GM23338 (cell line): Measurements from ENCODE around the gene SMCR8.

Experiments
- CREB1 ChIP-seq: fragments of 250-450 bp; sonication (Bioruptor Pico); IDR thresholded peaks from 2 replicates; pipeline ENCODE4 v1.5.0; 2020; ENCODE audit warnings: low read depth, mild to moderate bottlenecking, moderate library complexity
- EZH2 ChIP-seq: fragments of 200-600 bp; sonication (generic); IDR thresholded peaks from one replicate; pipeline ENCODE4 v1.8.0; 2017; ENCODE audit warnings: antibody characterized with exemption, mild to moderate bottlenecking, low read depth; ENCODE audit not compliant: unreplicated experiment
- EZH2phosphoT487 ChIP-seq: fragments of 200-600 bp; sonication (generic); IDR thresholded peaks from one replicate; pipeline ENCODE4 v1.8.1; 2018; ENCODE audit warnings: antibody characterized with exemption; ENCODE audit not compliant: unreplicated experiment
- NANOG ChIP-seq: IDR thresholded peaks from 2 replicates; pipeline ENCODE4 v1.6.1; 2016; ENCODE audit warnings: antibody characterized with exemption, borderline replicate concordance
- POLR2AphosphoS5 ChIP-seq: IDR thresholded peaks from 2 replicates; pipeline ENCODE4 v1.6.1; 2016; ENCODE audit warnings: antibody characterized with exemption, low read depth
- STAT1 ChIP-seq: IDR thresholded peaks from one replicate; pipeline ENCODE4 v1.6.1; 2016; ENCODE audit warnings: antibody characterized with exemption; ENCODE audit not compliant: unreplicated experiment
- TF ChIP-seq, protein P1 (sequence below): IDR thresholded peaks from one replicate; pipeline ENCODE4 v1.6.1; 2018; ENCODE audit warnings: antibody characterized with exemption; ENCODE audit not compliant: unreplicated experiment
- TF ChIP-seq, protein P2 (sequence below), 2 experiments: fragments of 200-600 bp in 1 of 2; sonication (generic) in 1 of 2; conservative IDR thresholded peaks; 2 replicates each; pipeline versions ENCODE4 v1.5.1 to v1.6.1; 2016 to 2017; ENCODE audit warnings: antibody characterized with exemption in 2 of 2, low read depth in 2 of 2, mild to moderate bottlenecking in 2 of 2, moderate library complexity in 1 of 2
- TF ChIP-seq, protein P3 (sequence below): fragments of 250-450 bp; sonication (Bioruptor Pico); IDR thresholded peaks from 2 replicates; pipeline ENCODE4 v1.5.0; 2020; ENCODE audit warnings: mild to moderate bottlenecking, moderate library complexity

DNA sequence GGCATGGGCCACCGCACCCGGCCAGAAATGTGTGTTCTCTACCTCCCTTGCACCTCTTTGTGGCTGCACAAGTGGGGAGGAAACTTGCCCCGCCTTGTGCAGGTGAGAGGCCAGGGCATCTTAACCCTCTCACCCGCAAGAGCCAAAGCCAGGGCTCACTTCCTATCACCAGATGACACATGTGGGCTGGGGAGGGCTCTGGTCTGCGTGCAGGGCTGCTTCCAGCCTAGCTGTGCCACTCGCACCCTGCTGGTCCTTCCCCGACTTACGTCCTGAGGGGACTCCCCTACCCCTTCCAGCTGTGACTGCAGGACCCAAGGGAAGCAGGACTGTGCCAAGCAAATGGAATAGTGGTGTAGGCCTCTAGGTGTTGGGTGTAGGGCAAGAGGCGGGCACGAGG, 47.7 kb upstream of the SMCR8 start:
- TF ChIP-seq, protein P1, sequence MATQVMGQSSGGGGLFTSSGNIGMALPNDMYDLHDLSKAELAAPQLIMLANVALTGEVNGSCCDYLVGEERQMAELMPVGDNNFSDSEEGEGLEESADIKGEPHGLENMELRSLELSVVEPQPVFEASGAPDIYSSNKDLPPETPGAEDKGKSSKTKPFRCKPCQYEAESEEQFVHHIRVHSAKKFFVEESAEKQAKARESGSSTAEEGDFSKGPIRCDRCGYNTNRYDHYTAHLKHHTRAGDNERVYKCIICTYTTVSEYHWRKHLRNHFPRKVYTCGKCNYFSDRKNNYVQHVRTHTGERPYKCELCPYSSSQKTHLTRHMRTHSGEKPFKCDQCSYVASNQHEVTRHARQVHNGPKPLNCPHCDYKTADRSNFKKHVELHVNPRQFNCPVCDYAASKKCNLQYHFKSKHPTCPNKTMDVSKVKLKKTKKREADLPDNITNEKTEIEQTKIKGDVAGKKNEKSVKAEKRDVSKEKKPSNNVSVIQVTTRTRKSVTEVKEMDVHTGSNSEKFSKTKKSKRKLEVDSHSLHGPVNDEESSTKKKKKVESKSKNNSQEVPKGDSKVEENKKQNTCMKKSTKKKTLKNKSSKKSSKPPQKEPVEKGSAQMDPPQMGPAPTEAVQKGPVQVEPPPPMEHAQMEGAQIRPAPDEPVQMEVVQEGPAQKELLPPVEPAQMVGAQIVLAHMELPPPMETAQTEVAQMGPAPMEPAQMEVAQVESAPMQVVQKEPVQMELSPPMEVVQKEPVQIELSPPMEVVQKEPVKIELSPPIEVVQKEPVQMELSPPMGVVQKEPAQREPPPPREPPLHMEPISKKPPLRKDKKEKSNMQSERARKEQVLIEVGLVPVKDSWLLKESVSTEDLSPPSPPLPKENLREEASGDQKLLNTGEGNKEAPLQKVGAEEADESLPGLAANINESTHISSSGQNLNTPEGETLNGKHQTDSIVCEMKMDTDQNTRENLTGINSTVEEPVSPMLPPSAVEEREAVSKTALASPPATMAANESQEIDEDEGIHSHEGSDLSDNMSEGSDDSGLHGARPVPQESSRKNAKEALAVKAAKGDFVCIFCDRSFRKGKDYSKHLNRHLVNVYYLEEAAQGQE: no peak
- TF ChIP-seq, protein P2, sequence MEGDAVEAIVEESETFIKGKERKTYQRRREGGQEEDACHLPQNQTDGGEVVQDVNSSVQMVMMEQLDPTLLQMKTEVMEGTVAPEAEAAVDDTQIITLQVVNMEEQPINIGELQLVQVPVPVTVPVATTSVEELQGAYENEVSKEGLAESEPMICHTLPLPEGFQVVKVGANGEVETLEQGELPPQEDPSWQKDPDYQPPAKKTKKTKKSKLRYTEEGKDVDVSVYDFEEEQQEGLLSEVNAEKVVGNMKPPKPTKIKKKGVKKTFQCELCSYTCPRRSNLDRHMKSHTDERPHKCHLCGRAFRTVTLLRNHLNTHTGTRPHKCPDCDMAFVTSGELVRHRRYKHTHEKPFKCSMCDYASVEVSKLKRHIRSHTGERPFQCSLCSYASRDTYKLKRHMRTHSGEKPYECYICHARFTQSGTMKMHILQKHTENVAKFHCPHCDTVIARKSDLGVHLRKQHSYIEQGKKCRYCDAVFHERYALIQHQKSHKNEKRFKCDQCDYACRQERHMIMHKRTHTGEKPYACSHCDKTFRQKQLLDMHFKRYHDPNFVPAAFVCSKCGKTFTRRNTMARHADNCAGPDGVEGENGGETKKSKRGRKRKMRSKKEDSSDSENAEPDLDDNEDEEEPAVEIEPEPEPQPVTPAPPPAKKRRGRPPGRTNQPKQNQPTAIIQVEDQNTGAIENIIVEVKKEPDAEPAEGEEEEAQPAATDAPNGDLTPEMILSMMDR (conservative IDR thresholded peaks at IDR 0.05; ENCODE audit: low read depth in 2 of 2): no peak
- TF ChIP-seq EZH2 (no peak), POLR2AphosphoS5 (no peak), EZH2phosphoT487 (no peak), NANOG (no peak), STAT1 (no peak), CREB1 (CRISPR knock-in tag) (no peak)
- TF ChIP-seq, protein P3, sequence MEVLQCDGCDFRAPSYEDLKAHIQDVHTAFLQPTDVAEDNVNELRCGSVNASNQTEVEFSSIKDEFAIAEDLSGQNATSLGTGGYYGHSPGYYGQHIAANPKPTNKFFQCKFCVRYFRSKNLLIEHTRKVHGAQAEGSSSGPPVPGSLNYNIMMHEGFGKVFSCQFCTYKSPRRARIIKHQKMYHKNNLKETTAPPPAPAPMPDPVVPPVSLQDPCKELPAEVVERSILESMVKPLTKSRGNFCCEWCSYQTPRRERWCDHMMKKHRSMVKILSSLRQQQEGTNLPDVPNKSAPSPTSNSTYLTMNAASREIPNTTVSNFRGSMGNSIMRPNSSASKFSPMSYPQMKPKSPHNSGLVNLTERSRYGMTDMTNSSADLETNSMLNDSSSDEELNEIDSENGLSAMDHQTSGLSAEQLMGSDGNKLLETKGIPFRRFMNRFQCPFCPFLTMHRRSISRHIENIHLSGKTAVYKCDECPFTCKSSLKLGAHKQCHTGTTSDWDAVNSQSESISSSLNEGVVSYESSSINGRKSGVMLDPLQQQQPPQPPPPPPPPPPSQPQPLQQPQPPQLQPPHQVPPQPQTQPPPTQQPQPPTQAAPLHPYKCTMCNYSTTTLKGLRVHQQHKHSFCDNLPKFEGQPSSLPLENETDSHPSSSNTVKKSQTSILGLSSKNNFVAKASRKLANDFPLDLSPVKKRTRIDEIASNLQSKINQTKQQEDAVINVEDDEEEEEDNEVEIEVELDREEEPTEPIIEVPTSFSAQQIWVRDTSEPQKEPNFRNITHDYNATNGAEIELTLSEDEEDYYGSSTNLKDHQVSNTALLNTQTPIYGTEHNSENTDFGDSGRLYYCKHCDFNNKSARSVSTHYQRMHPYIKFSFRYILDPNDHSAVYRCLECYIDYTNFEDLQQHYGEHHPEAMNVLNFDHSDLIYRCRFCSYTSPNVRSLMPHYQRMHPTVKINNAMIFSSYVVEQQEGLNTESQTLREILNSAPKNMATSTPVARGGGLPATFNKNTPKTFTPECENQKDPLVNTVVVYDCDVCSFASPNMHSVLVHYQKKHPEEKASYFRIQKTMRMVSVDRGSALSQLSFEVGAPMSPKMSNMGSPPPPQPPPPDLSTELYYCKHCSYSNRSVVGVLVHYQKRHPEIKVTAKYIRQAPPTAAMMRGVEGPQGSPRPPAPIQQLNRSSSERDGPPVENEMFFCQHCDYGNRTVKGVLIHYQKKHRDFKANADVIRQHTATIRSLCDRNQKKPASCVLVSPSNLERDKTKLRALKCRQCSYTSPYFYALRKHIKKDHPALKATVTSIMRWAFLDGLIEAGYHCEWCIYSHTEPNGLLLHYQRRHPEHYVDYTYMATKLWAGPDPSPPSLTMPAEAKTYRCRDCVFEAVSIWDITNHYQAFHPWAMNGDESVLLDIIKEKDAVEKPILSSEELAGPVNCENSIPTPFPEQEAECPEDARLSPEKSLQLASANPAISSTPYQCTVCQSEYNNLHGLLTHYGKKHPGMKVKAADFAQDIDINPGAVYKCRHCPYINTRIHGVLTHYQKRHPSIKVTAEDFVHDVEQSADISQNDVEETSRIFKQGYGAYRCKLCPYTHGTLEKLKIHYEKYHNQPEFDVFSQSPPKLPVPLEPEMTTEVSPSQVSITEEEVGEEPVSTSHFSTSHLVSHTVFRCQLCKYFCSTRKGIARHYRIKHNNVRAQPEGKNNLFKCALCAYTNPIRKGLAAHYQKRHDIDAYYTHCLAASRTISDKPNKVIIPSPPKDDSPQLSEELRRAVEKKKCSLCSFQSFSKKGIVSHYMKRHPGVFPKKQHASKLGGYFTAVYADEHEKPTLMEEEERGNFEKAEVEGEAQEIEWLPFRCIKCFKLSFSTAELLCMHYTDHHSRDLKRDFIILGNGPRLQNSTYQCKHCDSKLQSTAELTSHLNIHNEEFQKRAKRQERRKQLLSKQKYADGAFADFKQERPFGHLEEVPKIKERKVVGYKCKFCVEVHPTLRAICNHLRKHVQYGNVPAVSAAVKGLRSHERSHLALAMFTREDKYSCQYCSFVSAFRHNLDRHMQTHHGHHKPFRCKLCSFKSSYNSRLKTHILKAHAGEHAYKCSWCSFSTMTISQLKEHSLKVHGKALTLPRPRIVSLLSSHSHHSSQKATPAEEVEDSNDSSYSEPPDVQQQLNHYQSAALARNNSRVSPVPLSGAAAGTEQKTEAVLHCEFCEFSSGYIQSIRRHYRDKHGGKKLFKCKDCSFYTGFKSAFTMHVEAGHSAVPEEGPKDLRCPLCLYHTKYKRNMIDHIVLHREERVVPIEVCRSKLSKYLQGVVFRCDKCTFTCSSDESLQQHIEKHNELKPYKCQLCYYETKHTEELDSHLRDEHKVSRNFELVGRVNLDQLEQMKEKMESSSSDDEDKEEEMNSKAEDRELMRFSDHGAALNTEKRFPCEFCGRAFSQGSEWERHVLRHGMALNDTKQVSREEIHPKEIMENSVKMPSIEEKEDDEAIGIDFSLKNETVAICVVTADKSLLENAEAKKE (CRISPR knock-in tag): no peak
